HepG2 (cell line): ENCODE data around the gene CELA2B.

Source experiments
- CTCF ChIP-seq: sonication (generic); formaldehyde crosslinking; IDR thresholded peaks from 2 replicates; pipeline ENCODE4 v1.5.0; 2020; ENCODE audit warnings: mild to moderate bottlenecking, missing genetic modification reagents, moderate library complexity
- MEIS1 ChIP-seq: sonication (generic); formaldehyde crosslinking; IDR thresholded peaks from 2 replicates; pipeline ENCODE4 v1.9.0; 2021; ENCODE audit warnings: mild to moderate bottlenecking, missing genetic modification reagents, moderate library complexity, borderline replicate concordance
- NR2F1 ChIP-seq, 2 experiments: fragments of 450-650 bp in 1 of 2; formaldehyde crosslinking in 1 of 2; IDR thresholded peaks; 2 replicates each; pipeline versions ENCODE4 v1.5.0 to v1.6.1; 2016 to 2020; ENCODE audit warnings: mild to moderate bottlenecking in 1 of 2, missing compliant biosample characterization in 1 of 2, missing genetic modification reagents in 1 of 2, moderate library complexity in 1 of 2
- POLR2AphosphoS5 ChIP-seq: IDR thresholded peaks from 2 replicates; pipeline ENCODE4 v1.6.1; 2012; ENCODE audit warnings: low read depth, low read length
- RNF219 ChIP-seq: sonication (generic); formaldehyde crosslinking; IDR thresholded peaks from 2 replicates; pipeline ENCODE4 v1.5.0; 2020; ENCODE audit warnings: mild to moderate bottlenecking, missing genetic modification reagents
- ZBED4 ChIP-seq: sonication (generic); formaldehyde crosslinking; IDR thresholded peaks from 2 replicates; pipeline ENCODE4 v1.4.0; 2020; ENCODE audit warnings: missing genetic modification reagents, borderline replicate concordance
- ZNF138 ChIP-seq: sonication (generic); formaldehyde crosslinking; IDR thresholded peaks from 2 replicates; pipeline ENCODE4 v1.5.0; 2020; ENCODE audit warnings: mild to moderate bottlenecking, low read depth, missing genetic modification reagents
- ZNF160 ChIP-seq: sonication (generic); formaldehyde crosslinking; IDR thresholded peaks from 2 replicates; pipeline ENCODE4 v1.8.0; 2022; ENCODE audit warnings: mild to moderate bottlenecking, inconsistent platforms, missing genetic modification reagents
- ZNF274 ChIP-seq: sonication (generic); formaldehyde crosslinking; IDR thresholded peaks from 2 replicates; pipeline ENCODE4 v1.5.1; 2020; ENCODE audit warnings: mild to moderate bottlenecking, missing genetic modification reagents

GRCh38 chr1:15455522-15455921, 20.4 kb upstream of the CELA2B start:
- no peak for TF ChIP-seq ZBED4 (CRISPR knock-in tag)
- TF ChIP-seq ZNF160 (CRISPR knock-in tag), result no peak
- no peak for TF ChIP-seq CTCF (CRISPR knock-in tag)
- no peak for TF ChIP-seq ZNF274 (CRISPR knock-in tag)
- TF ChIP-seq ZNF138 (CRISPR knock-in tag), result no peak
- TF ChIP-seq POLR2AphosphoS5, result no peak
- TF ChIP-seq NR2F1 (CRISPR knock-in tag; IDR thresholded peaks at IDR 0.05), result no peak
- no peak for TF ChIP-seq RNF219
- TF ChIP-seq MEIS1 (CRISPR knock-in tag), result no peak
